GM10248 (cell line): ENCODE data around the gene TSPAN14.

Experiments
- CTCF ChIA-PET: fragments of 300-600 bp; sonication (Branson Sonifier 250); formaldehyde crosslinking; extraction: SDS; loops from one replicate; lab custom pipeline; 2021; ENCODE audit warnings: antibody characterized with exemption; lab: Yijun Ruan, JAX
- POLR2A ChIA-PET: fragments of 350-650 bp; sonication (Branson Sonifier 250); formaldehyde crosslinking; extraction: SDS; loops from one replicate; lab custom pipeline; 2020; ENCODE audit warnings: antibody characterized with exemption; lab: Yijun Ruan, JAX
- DNase-seq: peaks from one replicate; pipeline ENCODE4 v3.0.0; 2012; ENCODE audit errors: extremely low spot score
- TF ChIP-seq, protein P1 (sequence below): IDR thresholded peaks from 2 replicates; pipeline ENCODE4 v1.5.1; 2012; ENCODE audit warnings: mild to moderate bottlenecking, low read depth; ENCODE audit errors: extremely low read depth, missing control alignments, control extremely low read depth

TSPAN14 gene

DNA sequence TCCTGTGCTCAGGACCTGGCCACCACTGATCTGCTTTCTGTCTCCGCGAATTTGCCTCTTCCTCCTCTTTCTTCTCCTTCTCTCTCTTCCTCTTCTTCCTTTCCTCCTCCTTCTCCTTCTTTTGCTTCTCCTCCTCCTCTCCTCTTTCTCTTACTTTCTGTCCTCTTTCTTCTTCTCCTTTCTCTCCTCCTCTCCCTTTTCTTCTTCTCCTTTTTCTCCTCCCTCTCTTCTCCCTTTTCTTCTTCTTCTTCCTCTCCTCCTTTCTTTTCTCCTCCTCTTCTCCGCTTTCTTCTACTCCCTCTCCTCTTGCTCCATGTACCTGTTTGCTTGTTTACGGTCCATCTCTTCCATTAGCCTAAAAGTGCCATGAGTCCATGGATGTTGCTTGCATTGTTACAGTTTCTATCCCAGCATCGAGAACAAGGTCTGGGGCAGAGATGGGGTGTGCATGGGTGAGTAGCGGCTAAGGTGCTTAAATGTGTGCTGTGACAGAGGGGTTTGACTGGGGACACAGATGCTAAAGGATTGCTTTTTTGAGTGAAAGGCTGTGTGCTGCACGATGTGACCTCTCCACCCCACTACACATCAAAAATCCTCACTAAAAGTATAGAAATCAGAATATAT is 91.3 kb downstream of the TSPAN14 start:
- TF ChIP-seq, protein P1, sequence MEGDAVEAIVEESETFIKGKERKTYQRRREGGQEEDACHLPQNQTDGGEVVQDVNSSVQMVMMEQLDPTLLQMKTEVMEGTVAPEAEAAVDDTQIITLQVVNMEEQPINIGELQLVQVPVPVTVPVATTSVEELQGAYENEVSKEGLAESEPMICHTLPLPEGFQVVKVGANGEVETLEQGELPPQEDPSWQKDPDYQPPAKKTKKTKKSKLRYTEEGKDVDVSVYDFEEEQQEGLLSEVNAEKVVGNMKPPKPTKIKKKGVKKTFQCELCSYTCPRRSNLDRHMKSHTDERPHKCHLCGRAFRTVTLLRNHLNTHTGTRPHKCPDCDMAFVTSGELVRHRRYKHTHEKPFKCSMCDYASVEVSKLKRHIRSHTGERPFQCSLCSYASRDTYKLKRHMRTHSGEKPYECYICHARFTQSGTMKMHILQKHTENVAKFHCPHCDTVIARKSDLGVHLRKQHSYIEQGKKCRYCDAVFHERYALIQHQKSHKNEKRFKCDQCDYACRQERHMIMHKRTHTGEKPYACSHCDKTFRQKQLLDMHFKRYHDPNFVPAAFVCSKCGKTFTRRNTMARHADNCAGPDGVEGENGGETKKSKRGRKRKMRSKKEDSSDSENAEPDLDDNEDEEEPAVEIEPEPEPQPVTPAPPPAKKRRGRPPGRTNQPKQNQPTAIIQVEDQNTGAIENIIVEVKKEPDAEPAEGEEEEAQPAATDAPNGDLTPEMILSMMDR = no peak
- POLR2A ChIA-PET = no interaction called here
- CTCF ChIA-PET = no interaction called here
- DNase-seq = no peak

DNA sequence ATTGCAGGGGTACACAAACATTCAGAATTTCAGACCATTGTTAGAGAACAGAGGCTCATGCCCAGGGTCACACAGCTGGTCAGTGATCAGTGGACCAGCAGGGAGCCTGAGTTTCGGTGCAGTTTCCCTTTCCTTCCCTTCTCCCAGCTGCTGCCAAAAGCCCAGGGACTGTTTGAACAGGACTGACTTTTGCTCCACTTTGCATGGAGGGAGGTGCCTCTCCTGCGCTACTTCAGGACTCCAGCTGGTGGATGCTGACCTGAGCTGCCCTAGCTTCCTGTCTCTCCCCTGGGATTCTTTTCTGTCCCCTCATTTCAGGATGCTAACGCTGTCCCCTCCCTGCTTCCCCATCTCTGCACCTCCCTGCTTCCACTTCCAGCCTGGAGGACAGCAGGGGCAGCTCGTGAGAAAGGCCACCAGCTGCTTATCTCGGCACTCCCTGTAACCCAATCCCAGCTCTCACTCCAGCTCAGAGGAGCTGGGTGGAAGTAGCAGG is 98.1 kb downstream of the TSPAN14 start:
- TF ChIP-seq, protein P1 = no peak
- DNase-seq = no peak
- ChIA-PET POLR2A (no interaction called here), CTCF (interaction anchor here (1.2 to 1.4 kb wide), 3 partner anchors 12 to 44 kb away, joined by 3 to 7 read pairs (median 3); no protein-coding TSS in a partner anchor)

DNA sequence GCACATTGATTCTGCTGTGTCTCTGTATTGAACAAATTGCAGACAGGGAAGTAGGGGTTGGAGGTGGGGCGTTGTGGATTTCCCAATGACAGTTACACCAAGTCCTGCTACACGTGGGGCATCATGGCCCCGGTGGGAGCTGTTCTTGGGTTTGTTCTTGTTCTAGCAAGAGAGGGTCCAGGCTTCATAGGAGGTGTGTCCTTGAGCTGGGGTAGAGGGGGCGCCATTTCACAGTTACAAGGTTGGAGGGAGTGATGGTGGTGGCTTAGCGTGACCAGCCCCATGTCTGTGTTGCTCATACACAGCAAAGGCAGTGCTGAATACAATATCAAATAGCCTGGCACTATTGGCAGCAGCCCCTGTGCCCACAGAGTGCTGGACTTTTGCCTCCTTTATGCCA is 99.3 kb downstream of the TSPAN14 start:
- CTCF ChIA-PET = interaction anchor here (1.2 kb wide), 1 partner anchor 17 kb away, joined by 3 read pairs; no protein-coding TSS in a partner anchor
- POLR2A ChIA-PET = no interaction called here
- no peak for DNase-seq
- TF ChIP-seq, protein P1 = no peak

DNA sequence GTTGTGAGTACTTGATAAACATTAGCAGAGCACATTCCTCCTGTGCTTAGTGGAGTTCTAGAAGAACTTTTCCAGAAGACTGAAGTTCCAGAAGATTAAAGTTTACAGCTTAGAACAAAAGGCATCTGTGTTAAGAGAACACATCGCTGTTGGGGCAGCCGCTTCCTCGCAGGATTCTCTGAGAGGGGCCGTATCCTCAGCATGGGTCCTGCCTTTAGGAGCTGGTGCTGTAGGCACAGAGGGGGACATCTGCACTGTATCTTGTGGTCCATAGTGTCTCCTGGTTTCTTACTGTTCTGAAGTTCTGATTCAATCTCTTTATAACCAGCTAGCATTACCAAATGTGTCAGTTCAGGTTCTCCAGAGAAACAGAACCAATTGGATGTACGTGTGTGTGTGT is 99.9 kb downstream of the TSPAN14 start:
- POLR2A ChIA-PET = no interaction called here
- DNase-seq = no peak
- TF ChIP-seq, protein P1 = no peak
- CTCF ChIA-PET = interaction anchor here (1.2 kb wide), 1 partner anchor 18 kb away, joined by 3 read pairs; no protein-coding TSS in a partner anchor

DNA sequence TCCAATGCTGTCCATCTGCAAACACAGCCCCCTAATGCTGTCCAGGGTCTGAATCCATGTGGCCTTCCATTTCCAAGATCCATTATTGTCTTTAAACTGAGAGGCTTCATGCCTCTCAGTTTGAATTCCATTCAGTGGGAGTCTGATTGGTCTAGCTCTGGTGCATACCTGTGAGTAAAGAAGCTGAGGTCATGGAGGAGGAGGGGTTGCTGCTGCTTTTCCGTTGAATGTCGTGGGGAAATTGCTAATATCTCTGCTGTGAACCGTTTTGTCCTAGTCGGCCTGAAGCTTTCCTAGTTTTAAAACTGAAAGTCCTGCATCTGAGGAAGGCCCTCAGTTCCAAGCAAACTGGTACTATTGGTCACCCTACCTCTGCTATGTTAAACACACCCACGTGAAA is 101.3 kb downstream of the TSPAN14 start:
- DNase-seq = no peak
- ChIA-PET POLR2A (no interaction called here), CTCF (interaction anchor here (0.6 to 1.6 kb wide), 7 partner anchors 14 to 110 kb away, joined by 3 to 6 read pairs (median 3); no protein-coding TSS in a partner anchor)
- TF ChIP-seq, protein P1 = no peak

DNA sequence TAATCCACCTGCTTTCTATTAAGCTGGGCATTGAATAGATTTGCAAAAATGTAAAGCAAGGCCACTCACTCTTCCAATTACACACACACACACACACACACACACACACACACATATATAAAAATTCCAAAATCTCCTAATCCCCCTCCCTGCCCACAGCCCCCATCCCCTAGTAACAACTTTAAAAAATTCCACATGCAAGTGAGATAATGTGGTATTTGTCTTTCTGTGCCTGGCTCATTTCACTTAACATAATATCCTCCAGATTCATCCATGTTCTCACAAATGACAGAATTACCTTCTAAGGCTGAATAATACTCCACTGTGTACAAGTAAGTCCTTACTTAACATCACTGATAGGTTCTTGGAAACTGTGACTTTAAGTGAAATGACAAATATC is 107.8 kb downstream of the TSPAN14 start:
- CTCF ChIA-PET = no interaction called here
- POLR2A ChIA-PET = no interaction called here
- TF ChIP-seq, protein P1 = no peak
- no peak for DNase-seq
